ENCODE results near the gene THEMIS2.
A peak's percentile ranks its signal among the peaks of the same experiment; 100 is the strongest.
"Not testable (repeated sequence)": the region's sequence is repeated elsewhere in the genome, so short reads cannot be mapped to it uniquely, and the experiment has no call there.

THEMIS2 gene

GRCh38 chr1:27868932-27869718 lies 3.2 kb upstream of the THEMIS2 start:
- no peaks in the 10 kb centered on the region for H3K9me2 ChIP-seq (replicated peaks; ENCODE audit: insufficient read depth, low read length)
- no peaks in the 10 kb centered on the region for H3K9me3 ChIP-seq (replicated peaks; ENCODE audit: insufficient read depth, low read length)
- peak overlapping the region; percentile 46 for H3K4me2 ChIP-seq (ENCODE audit: low read depth, low read length)
- peak overlapping the region; percentile 49 for H2AFZ ChIP-seq (ENCODE audit: low read length)
- TF ChIP-seq EZH2phosphoT487 (IDR thresholded peaks at IDR 0.05; ENCODE audit: low read length): no peak
- TF ChIP-seq EZH2 (optimal IDR thresholded peaks at IDR 0.05; ENCODE audit: low read depth, low read length): no peak
- TF ChIP-seq, protein P1, sequence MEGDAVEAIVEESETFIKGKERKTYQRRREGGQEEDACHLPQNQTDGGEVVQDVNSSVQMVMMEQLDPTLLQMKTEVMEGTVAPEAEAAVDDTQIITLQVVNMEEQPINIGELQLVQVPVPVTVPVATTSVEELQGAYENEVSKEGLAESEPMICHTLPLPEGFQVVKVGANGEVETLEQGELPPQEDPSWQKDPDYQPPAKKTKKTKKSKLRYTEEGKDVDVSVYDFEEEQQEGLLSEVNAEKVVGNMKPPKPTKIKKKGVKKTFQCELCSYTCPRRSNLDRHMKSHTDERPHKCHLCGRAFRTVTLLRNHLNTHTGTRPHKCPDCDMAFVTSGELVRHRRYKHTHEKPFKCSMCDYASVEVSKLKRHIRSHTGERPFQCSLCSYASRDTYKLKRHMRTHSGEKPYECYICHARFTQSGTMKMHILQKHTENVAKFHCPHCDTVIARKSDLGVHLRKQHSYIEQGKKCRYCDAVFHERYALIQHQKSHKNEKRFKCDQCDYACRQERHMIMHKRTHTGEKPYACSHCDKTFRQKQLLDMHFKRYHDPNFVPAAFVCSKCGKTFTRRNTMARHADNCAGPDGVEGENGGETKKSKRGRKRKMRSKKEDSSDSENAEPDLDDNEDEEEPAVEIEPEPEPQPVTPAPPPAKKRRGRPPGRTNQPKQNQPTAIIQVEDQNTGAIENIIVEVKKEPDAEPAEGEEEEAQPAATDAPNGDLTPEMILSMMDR (IDR thresholded peaks at IDR 0.05; ENCODE audit: low read length): no peak
- H3K27ac ChIP-seq (ENCODE audit: low read length): no peak overlapping the region
- H3K79me2 ChIP-seq (ENCODE audit: low read length): no peaks in the 10 kb centered on the region
- DNase-seq: peak; percentile 36
- no peaks in the 10 kb centered on the region for H3K36me3 ChIP-seq (replicated peaks; ENCODE audit: insufficient read depth, low read length)
- 0 out of 2 replicates have a peak overlapping the region, but pooled peaks have one; percentile 13 for H3K9ac ChIP-seq (ENCODE audit: low read length)
- no peaks in the 10 kb centered on the region for H4K20me1 ChIP-seq (ENCODE audit: insufficient read depth, low read length)
- H3K4me3 ChIP-seq (ENCODE audit: low read length): peak overlapping the region; percentile 26; the same call in 1 of the 2 replicates
- H3K4me1 ChIP-seq (ENCODE audit: low read length): peaks cover 11% of the 10 kb centered on the region
- no peaks in the 10 kb centered on the region for H3K27me3 ChIP-seq (replicated peaks; ENCODE audit: insufficient read depth, low read length)
- no peaks in the 10 kb centered on the region for H3F3A ChIP-seq (ENCODE audit: insufficient read depth, low read length)

GRCh38 chr1:27869719-27870085 lies 2.6 kb upstream of the THEMIS2 start:
- no peak overlapping the region for H3K27ac ChIP-seq (ENCODE audit: low read length)
- no peaks in the 10 kb centered on the region for H3K9me3 ChIP-seq (replicated peaks; ENCODE audit: insufficient read depth, low read length)
- H3K9me2 ChIP-seq (replicated peaks; ENCODE audit: insufficient read depth, low read length): no peaks in the 10 kb centered on the region
- no peaks in the 10 kb centered on the region for H3F3A ChIP-seq (ENCODE audit: insufficient read depth, low read length)
- H3K79me2 ChIP-seq (ENCODE audit: low read length): no peaks in the 10 kb centered on the region
- no peaks in the 10 kb centered on the region for H4K20me1 ChIP-seq (ENCODE audit: insufficient read depth, low read length)
- no peak for DNase-seq
- H3K4me3 ChIP-seq (ENCODE audit: low read length): no peak overlapping the region
- TF ChIP-seq EZH2 (optimal IDR thresholded peaks at IDR 0.05; ENCODE audit: low read depth, low read length) (no peak), EZH2phosphoT487 (IDR thresholded peaks at IDR 0.05; ENCODE audit: low read length) (no peak)
- TF ChIP-seq, protein P1 (IDR thresholded peaks at IDR 0.05; ENCODE audit: low read length): no peak
- H3K27me3 ChIP-seq (replicated peaks; ENCODE audit: insufficient read depth, low read length): no peaks in the 10 kb centered on the region
- peak overlapping the region; percentile 49 for H2AFZ ChIP-seq (ENCODE audit: low read length)
- H3K9ac ChIP-seq (ENCODE audit: low read length): no peak overlapping the region
- peak overlapping the region; percentile 46 for H3K4me2 ChIP-seq (ENCODE audit: low read depth, low read length)
- peaks cover 11% of the 10 kb centered on the region for H3K4me1 ChIP-seq (ENCODE audit: low read length)
- no peaks in the 10 kb centered on the region for H3K36me3 ChIP-seq (replicated peaks; ENCODE audit: insufficient read depth, low read length)

DNA sequence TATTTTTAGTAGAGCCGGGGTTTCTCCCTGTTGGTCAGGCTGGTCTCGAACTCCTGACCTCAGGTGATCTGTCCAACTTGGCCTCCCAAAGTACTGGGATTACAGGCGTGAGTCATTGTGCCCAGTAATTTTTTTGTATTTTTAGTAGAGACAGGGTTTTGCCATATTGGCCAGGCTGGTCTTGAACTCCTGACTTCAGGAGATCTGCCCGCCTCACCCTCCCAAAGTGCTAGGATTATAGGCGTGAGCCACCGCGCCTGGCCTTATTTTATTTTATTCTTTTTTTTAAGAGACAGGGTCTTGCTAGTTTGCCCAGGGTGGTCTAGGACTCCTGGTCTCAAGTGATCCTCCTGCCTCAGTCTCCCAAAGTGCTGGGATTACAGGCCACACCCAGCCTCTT lies 1.3 kb upstream of the THEMIS2 start:
- not testable (repeated sequence) for H3K4me3 ChIP-seq (ENCODE audit: low read length); H3F3A ChIP-seq (ENCODE audit: insufficient read depth, low read length); H3K27me3 ChIP-seq (replicated peaks; ENCODE audit: insufficient read depth, low read length); DNase-seq; H3K4me2 ChIP-seq (ENCODE audit: low read depth, low read length); H2AFZ ChIP-seq (ENCODE audit: low read length); H3K79me2 ChIP-seq (ENCODE audit: low read length); H3K9ac ChIP-seq (ENCODE audit: low read length); H3K9me3 ChIP-seq (replicated peaks; ENCODE audit: insufficient read depth, low read length); H3K9me2 ChIP-seq (replicated peaks; ENCODE audit: insufficient read depth, low read length); H3K27ac ChIP-seq (ENCODE audit: low read length); H3K36me3 ChIP-seq (replicated peaks; ENCODE audit: insufficient read depth, low read length); H4K20me1 ChIP-seq (ENCODE audit: insufficient read depth, low read length)
- peaks cover 11% of the 10 kb centered on the region for H3K4me1 ChIP-seq (ENCODE audit: low read length)
